Esophagus squamous epithelium (tissue), 4 donors: ENCODE measurements around the gene GPRIN3.

ENCODE experiments used
- POLR2A ChIP-seq, 4 donors: fragments of 450-650 bp; IDR thresholded peaks; one replicate each; pipeline ENCODE4 v1.6.1; 2017; ENCODE audit warnings: antibody characterized with exemption in 4 of 4, mild to moderate bottlenecking in 4 of 4, moderate library complexity in 3 of 4
- TF ChIP-seq, protein P1 (sequence below), 6 experiments: fragments of 450-650 bp in 4 of 6; fragments of 200-600 bp in 2 of 6; sonication (generic) in 2 of 6; IDR thresholded peaks; one replicate each; pipeline ENCODE4 v1.5.1; 2016 to 2019; ENCODE audit warnings: antibody characterized with exemption in 6 of 6, mild to moderate bottlenecking in 4 of 6, moderate library complexity in 4 of 6

DNA sequence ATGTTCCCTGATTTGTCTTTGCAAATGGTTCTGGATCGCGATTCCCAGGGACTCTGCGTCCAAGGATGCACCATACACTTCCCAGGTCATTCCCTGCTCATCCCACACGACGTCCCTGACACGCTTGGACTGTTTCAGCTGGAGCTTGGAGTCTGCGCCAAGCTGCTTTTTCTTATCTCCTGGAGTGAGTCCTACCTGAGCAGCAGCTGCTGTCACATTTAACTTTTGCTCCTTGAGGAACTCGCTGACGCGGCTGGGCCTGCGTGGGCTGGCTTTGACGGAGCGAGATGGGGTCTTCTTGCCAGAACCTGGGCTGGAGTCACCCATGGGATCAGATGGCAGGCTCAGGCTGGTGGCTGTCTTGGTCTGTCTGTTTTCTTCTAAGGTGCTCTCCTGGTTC lies 59.6 kb downstream of the GPRIN3 start:
- TF ChIP-seq, protein P1, sequence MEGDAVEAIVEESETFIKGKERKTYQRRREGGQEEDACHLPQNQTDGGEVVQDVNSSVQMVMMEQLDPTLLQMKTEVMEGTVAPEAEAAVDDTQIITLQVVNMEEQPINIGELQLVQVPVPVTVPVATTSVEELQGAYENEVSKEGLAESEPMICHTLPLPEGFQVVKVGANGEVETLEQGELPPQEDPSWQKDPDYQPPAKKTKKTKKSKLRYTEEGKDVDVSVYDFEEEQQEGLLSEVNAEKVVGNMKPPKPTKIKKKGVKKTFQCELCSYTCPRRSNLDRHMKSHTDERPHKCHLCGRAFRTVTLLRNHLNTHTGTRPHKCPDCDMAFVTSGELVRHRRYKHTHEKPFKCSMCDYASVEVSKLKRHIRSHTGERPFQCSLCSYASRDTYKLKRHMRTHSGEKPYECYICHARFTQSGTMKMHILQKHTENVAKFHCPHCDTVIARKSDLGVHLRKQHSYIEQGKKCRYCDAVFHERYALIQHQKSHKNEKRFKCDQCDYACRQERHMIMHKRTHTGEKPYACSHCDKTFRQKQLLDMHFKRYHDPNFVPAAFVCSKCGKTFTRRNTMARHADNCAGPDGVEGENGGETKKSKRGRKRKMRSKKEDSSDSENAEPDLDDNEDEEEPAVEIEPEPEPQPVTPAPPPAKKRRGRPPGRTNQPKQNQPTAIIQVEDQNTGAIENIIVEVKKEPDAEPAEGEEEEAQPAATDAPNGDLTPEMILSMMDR (IDR thresholded peaks at IDR 0.05), result no peak
- no peak for TF ChIP-seq POLR2A (IDR thresholded peaks at IDR 0.05)
